ENCODE measurements around the gene MUC6. TPM values are rescaled to one million over a fixed set of nuclear protein-coding genes. Genes with fewer than 3 reads are reported as not detected.

MUC6 gene
- total and polyA plus RNA-seq, 2 of the 8 experiments (the other 6 are each of a cell fraction or from before 2014, with no cell fraction given) = not detected

DNA sequence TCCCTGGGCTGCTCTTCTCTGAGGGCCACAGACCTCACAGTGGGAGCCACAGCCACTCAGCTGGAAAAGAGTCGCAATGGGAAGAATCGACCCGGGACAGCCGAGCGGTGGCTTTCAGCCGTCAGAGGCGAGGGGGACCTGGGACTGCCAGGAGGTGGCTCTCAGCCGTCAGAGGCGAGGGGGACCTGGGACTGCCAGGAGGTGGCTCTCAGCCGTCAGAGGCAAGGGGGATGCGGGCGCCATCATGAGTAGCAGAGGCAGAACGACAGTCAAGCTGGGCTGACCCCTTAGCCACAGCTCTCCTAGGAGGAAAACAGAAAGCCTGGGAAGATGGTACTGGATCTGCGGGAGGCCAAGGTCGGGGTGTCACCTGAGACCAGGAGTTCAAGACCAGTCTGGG is 23.2 kb upstream of the MUC6 start:
- no peak overlapping the region for H2AFZ ChIP-seq (ENCODE audit: low read length)
- H3K27me3 ChIP-seq (replicated peaks in 1 of 4; ENCODE audit: control insufficient read depth in 3 of 4, extremely low read depth in 1 of 4, insufficient read depth in 3 of 4, low read length in 3 of 4) = no peaks in the 10 kb centered on the region
- H3K4me1 ChIP-seq (replicated peaks in 1 of 4; ENCODE audit: control insufficient read depth in 3 of 4, insufficient read depth in 4 of 4, low read length in 3 of 4) = no peaks in the 10 kb centered on the region
- H3K79me1 ChIP-seq (ENCODE audit: low read depth, low read length) = no peaks in the 10 kb centered on the region
- 82% methylated on average over 15 of the region's 15 CpGs; no CpG with 5 or more reads in 1 of the 2 experiments for WGBS, 2 experiments (ENCODE audit: extremely low coverage in 1 of 2, insufficient coverage in 1 of 2, insufficient read length in 1 of 2, insufficient replicate concordance in 2 of 2, low coverage in 1 of 2, low lambda C conversion rate in 2 of 2, missing lambda C conversion rate in 1 of 2)
- no peak overlapping the region for H2BK15ac ChIP-seq (ENCODE audit: low read length)
- H3K23me2 ChIP-seq (ENCODE audit: low read depth, low read length) = peaks cover 2% of the 10 kb centered on the region; the same call in 1 of the 2 replicates
- TF ChIP-seq TBP (IDR thresholded peaks at IDR 0.05; ENCODE audit: low read depth, low read length) (peak; percentile 29; the same call in 1 of the 2 replicates), RAD21 (IDR thresholded peaks at IDR 0.05 in 1 of 2, conservative IDR thresholded peaks at IDR 0.05 in 1 of 2; ENCODE audit: low read depth in 2 of 2, low read length in 2 of 2) (peak; percentile 18 to 32; a peak in 2 of 4 replicates), SRF (IDR thresholded peaks at IDR 0.05; ENCODE audit: low read depth, low read length) (no peak)
- TF ChIP-seq, protein P1, sequence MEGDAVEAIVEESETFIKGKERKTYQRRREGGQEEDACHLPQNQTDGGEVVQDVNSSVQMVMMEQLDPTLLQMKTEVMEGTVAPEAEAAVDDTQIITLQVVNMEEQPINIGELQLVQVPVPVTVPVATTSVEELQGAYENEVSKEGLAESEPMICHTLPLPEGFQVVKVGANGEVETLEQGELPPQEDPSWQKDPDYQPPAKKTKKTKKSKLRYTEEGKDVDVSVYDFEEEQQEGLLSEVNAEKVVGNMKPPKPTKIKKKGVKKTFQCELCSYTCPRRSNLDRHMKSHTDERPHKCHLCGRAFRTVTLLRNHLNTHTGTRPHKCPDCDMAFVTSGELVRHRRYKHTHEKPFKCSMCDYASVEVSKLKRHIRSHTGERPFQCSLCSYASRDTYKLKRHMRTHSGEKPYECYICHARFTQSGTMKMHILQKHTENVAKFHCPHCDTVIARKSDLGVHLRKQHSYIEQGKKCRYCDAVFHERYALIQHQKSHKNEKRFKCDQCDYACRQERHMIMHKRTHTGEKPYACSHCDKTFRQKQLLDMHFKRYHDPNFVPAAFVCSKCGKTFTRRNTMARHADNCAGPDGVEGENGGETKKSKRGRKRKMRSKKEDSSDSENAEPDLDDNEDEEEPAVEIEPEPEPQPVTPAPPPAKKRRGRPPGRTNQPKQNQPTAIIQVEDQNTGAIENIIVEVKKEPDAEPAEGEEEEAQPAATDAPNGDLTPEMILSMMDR (IDR thresholded peaks at IDR 0.05; ENCODE audit: control extremely low read depth in 1 of 3, insufficient read depth in 1 of 3, low read depth in 1 of 3, low read length in 3 of 3) = peak in 1 of 3 experiments; percentile 26; a peak in 2 of 4 replicates
- no peak overlapping the region for H2BK20ac ChIP-seq (ENCODE audit: low read length)
- DNase-seq (ENCODE audit: low read depth in 1 of 2, low spot score in 2 of 2) = no peak
- no peak overlapping the region for H3K4me3 ChIP-seq (ENCODE audit: extremely low read depth in 1 of 4, insufficient read depth in 2 of 4, low read depth in 3 of 4, low read length in 4 of 4)
- no peak overlapping the region for H3K4ac ChIP-seq (replicated peaks; ENCODE audit: insufficient read length, low read depth, low read length)
- no peak overlapping the region for H3K18ac ChIP-seq (ENCODE audit: extremely low read depth, low read length)
- H2BK120ac ChIP-seq (replicated peaks; ENCODE audit: low read depth, low read length) = no peak overlapping the region
- no peak overlapping the region for H4K5ac ChIP-seq (ENCODE audit: insufficient read length, low read depth, low read length)
- no peak overlapping the region for H3K56ac ChIP-seq (replicated peaks; ENCODE audit: insufficient read length, low read depth, low read length)
- H4K91ac ChIP-seq (replicated peaks; ENCODE audit: insufficient read length, low read length) = no peak overlapping the region
- H4K20me1 ChIP-seq (replicated peaks in 1 of 2; ENCODE audit: control insufficient read depth in 1 of 2, insufficient read depth in 2 of 2, low read length in 2 of 2) = peaks cover 0 to 3% of the 10 kb centered on the region in 2 experiments
- H3K9ac ChIP-seq (replicated peaks in 1 of 4; ENCODE audit: extremely low read depth in 1 of 4, low read depth in 3 of 4, low read length in 3 of 4) = no peak overlapping the region
- H3K4me2 ChIP-seq (ENCODE audit: insufficient read depth in 1 of 2, low read depth in 2 of 2, low read length in 2 of 2) = no peak overlapping the region
- H2AK5ac ChIP-seq (ENCODE audit: low read depth, low read length) = no peak overlapping the region
- no peak overlapping the region for H3K27ac ChIP-seq (ENCODE audit: low read depth, low read length)
- H2BK12ac ChIP-seq (ENCODE audit: low read depth, low read length) = no peak overlapping the region
- no peak overlapping the region for H4K8ac ChIP-seq (ENCODE audit: extremely low read depth, insufficient read depth, low read length)
- H2BK5ac ChIP-seq (ENCODE audit: low read depth, low read length) = no peak overlapping the region
- no peaks in the 10 kb centered on the region for H3K36me3 ChIP-seq (ENCODE audit: control insufficient read depth in 2 of 4, insufficient read depth in 4 of 4, low read length in 3 of 4)
- peaks cover 4 to 5% of the 10 kb centered on the region in 2 experiments; a peak in 2 of 4 replicates for H3K9me3 ChIP-seq (ENCODE audit: insufficient read depth in 2 of 2, low read depth in 1 of 2, low read length in 1 of 2)
- POLR2A ChIA-PET (ENCODE audit: partially characterized antibody) = interaction anchor here (1.1 kb wide), 1 partner anchor 199 kb away, joined by 4 read pairs; no protein-coding TSS in a partner anchor
- H3K23ac ChIP-seq (ENCODE audit: insufficient read length) = no peak overlapping the region
- H3K79me2 ChIP-seq (ENCODE audit: control insufficient read depth in 1 of 2, insufficient read depth in 2 of 2, low read length in 2 of 2) = no peaks in the 10 kb centered on the region
- CTCF ChIA-PET (ENCODE audit: partially characterized antibody) = interaction anchor here (3.6 kb wide), 1 partner anchor 9 kb away, joined by 14 read pairs; no protein-coding TSS in a partner anchor
- no peak for FAIRE-seq
- H3K14ac ChIP-seq (ENCODE audit: insufficient read length) = no peak overlapping the region

Measured in H1 (cell line).